Right kidney (tissue), 1 donor: Measurements from ENCODE around the gene SPOCK2.
A peak's percentile ranks its signal among the peaks of the same experiment; 100 is the strongest.

Experiments used
- DNase-seq: peaks from one replicate; pipeline ENCODE4 v3.0.0-alpha.2; 2016

Gene SPOCK2

GRCh38 chr10:72058347-72058898, 29.9 kb downstream of the SPOCK2 start:
- DNase-seq, result no peak

- DNase-seq, result no peak
Observed at GRCh38 chr10:72056932-72057751, 31.2 kb downstream of the SPOCK2 start.

- DNase-seq, result no peak
Observed at GRCh38 chr10:72056113-72056512, 32.2 kb downstream of the SPOCK2 start.

- no peak for DNase-seq
Observed at GRCh38 chr10:72053690-72054089, 34.7 kb downstream of the SPOCK2 start.

GRCh38 chr10:72050873-72051272, 37.5 kb downstream of the SPOCK2 start:
- no peak for DNase-seq

GRCh38 chr10:72049969-72050781, 38.2 kb downstream of the SPOCK2 start:
- no peak for DNase-seq

GRCh38 chr10:72049472-72049871, 38.9 kb downstream of the SPOCK2 start:
- no peak for DNase-seq

GRCh38 chr10:72048450-72049124, 39.8 kb downstream of the SPOCK2 start:
- DNase-seq, result peak; percentile 68

GRCh38 chr10:72045586-72045985, 42.8 kb downstream of the SPOCK2 start:
- DNase-seq, result no peak

- DNase-seq, result peak; percentile 66
Observed at GRCh38 chr10:72044417-72045041, 43.8 kb downstream of the SPOCK2 start.

- no peak for DNase-seq
Observed at GRCh38 chr10:72043016-72043834, 45.1 kb downstream of the SPOCK2 start.

- no peak for DNase-seq
Observed at GRCh38 chr10:72041491-72041890, 46.9 kb downstream of the SPOCK2 start.

GRCh38 chr10:72039377-72039776, 49.0 kb downstream of the SPOCK2 start:
- no peak for DNase-seq

- no peak for DNase-seq
Observed at GRCh38 chr10:72038458-72039001, 49.8 kb downstream of the SPOCK2 start.

- no peak for DNase-seq
Observed at GRCh38 chr10:72037811-72038210, 50.5 kb downstream of the SPOCK2 start.

GRCh38 chr10:72037266-72037665, 51.1 kb downstream of the SPOCK2 start:
- DNase-seq, result no peak

GRCh38 chr10:72035252-72035887, 53.0 kb downstream of the SPOCK2 start:
- DNase-seq, result no peak

- no peak for DNase-seq
Observed at GRCh38 chr10:72034761-72035160, 53.6 kb downstream of the SPOCK2 start.

- peak; percentile 39 for DNase-seq
Observed at GRCh38 chr10:72034040-72034499, 54.3 kb downstream of the SPOCK2 start.
